ENCODE measurements around the gene SHISA2.

SHISA2 gene

GRCh38 chr13:26047040-26047439 lies 4.8 kb downstream of the SHISA2 start:
- no peak for DNase-seq

- no peak for DNase-seq
These were observed 5.2 kb downstream of the SHISA2 start for GRCh38 chr13:26046639-26047038.

- DNase-seq: no peak
These were observed 6.7 kb downstream of the SHISA2 start for GRCh38 chr13:26045142-26045541.

DNA sequence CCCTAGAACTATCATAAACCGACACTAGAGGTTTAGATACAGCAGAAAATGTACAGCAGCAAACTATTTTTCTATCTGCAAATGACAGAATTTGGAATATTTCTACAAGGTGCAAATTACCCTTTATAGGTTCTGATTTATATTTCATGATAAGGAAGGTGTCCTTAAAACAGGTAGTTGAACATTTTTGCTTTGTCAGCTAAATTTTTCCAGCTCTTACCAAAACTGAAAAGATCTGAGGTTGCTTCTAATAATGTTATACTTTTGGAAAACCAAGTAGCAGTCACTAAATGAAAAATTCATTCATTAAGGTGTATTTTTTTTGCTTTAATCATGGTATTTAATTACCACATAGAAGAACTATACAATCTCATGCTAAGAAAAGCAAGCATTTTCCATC lies 9.0 kb downstream of the SHISA2 start:
- peak; percentile 8 for DNase-seq

GRCh38 chr13:26041444-26041843 lies 10.4 kb downstream of the SHISA2 start:
- DNase-seq: no peak

GRCh38 chr13:26038931-26039475 lies 12.8 kb downstream of the SHISA2 start:
- DNase-seq: no peak

DNA sequence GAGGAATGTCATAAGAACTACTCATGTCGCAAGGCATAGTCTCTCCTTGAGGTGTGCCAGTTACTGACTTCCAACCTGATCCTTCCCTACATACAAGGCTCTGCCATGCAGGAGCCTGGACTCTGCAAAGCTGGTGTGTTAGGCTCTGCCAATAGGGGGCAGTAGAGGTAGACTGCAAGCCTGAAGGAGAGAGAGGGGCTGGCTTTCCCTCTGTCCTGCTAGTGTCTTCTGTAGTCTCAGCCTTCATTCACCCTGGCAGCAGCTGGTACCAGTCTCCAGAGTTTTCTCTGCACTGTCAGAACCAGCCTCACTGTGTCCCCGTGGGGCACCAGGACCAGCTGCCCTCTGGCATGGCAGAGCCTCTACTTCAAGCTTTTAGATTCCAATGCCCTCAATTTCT lies 14.5 kb downstream of the SHISA2 start:
- no peak for DNase-seq

DNA sequence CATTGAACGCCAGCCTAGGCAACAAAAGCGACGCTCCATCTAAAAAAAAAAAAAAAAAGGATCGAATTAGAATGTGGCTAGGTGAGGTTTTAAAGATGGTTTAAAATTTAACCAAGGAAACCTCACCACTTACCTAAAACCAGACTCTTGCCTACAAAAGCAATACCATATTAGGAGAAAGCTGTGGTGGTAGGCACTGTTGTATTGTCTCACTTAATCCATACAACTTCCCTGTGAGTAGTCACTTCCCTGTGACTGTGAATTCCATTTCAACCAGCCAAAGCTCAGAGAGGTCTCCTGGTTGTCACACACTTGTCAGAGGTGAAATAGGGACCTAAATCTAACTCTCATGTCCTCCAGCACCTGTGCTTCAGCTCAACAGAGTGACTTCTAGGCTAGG lies 15.4 kb downstream of the SHISA2 start:
- DNase-seq: no peak

GRCh38 chr13:26034018-26034417 lies 17.8 kb downstream of the SHISA2 start:
- DNase-seq: no peak

GRCh38 chr13:26030331-26030730 lies 21.5 kb downstream of the SHISA2 start:
- DNase-seq: no peak

GRCh38 chr13:26029581-26030136 lies 22.2 kb downstream of the SHISA2 start:
- DNase-seq: no peak

DNA sequence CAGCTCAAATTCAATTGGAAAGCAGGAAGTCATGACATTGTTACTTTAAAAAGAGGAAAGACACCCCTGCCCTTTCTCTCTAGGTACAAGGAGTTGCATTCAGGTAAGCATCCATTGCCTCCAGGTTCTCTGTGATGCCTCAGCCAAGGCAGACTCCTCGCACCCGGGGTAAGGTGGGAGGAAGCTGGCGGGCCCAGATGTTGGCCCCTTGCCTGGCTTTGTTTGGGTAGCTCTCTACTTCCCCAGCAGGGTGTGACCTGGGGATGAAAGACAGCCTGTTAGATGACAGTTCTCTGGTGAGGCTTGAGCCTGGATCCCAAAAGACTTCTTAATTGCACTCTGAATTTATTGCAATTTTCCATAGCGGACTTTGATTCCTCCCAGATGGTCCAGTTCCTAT lies 25.6 kb downstream of the SHISA2 start:
- DNase-seq: no peak

DNA sequence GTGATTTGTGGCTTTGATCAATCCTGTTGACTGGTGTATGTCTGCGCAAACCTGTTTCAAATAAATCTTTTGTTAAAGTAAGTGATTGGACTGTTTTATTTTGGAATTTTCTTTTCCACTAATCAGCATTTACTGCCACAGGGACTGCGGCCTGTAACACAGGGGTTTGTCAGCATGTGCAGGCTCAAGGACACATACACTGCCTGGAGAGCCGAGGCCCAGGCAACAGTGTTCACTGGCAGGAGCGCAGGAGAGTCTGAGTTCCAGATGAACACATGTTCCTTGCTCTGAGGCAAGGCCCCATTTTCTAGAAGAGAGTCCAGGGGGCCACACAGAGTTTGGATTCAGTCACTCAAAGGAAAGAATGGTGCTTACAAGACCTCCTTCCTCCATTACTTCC lies 26.0 kb downstream of the SHISA2 start:
- DNase-seq: no peak

- no peak for DNase-seq
These were observed 26.6 kb downstream of the SHISA2 start for GRCh38 chr13:26025196-26025595.

DNA sequence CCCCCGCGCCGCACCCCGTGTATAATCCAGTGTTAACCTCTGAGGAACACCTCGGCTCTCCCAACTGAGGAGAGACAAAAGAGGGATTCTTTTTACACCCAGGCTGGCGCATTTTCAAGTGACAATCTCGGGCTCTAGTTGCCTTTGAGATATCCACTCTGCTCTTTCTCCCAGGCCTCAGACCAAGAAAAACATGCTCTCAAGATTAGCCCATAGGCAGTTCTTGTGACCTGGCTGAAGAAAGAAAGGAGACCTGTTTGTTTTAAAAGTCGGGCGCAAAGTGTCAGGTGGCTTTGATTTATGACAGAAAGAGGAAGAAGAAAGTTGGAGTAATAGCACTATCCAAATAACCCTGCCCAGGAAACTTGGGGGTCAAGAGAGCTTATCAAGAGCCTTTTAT lies 27.3 kb downstream of the SHISA2 start:
- peak; percentile 59 for DNase-seq

DNA sequence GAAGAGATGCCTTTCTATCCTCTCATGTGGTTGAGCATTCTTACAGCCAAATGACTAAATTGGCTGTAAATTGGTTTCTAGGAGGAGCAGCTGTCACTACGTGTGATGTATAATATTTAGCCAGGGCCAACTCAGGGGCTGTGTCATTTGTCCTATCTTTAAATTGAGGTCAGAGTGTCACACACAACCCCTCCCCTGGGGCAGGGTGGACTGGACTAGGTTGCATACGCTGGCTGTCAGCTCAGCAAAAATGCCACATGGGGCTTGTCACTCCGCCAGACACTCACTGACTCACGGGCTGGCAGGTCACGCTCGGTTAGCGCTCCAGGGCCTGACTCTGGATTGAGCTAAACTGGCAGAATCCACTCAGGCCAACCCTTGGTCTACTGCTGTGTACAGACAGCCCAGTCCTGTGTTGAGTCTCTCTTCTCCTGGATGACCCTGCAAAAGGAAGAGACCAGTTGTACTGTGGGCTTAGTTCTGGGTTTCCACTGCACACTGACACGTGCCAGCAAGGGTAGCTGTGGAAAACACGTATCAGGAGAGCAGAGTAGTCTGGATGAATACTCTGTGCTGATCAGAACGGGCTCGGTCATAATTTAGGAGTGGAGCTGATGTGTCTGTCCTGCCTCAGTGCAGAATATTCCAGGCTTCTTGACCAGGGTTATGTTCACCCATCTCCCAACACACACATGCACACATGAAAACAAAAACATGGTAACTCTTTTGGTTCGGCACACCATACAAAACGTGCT lies 29.1 kb downstream of the SHISA2 start:
- DNase-seq: peak; percentile 86

DNA sequence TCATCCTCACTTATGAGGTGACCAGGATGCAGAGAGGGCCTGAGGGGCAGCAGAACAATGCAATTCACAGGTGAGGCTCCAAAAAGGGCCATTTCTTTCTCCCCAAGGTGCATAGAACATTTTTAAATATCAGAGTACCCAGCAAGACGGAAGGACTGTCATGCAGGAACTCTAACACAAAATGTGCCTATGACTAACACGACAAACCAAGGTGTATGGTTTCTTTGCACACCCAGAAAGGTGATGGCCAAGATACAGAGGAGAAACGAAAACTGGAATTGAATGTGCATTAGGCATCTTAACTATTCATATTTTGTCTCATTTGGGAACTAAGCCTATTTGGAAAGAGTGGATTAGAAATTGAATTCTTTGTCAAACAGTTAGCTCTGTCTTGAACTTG lies 29.9 kb downstream of the SHISA2 start:
- no peak for DNase-seq

DNA sequence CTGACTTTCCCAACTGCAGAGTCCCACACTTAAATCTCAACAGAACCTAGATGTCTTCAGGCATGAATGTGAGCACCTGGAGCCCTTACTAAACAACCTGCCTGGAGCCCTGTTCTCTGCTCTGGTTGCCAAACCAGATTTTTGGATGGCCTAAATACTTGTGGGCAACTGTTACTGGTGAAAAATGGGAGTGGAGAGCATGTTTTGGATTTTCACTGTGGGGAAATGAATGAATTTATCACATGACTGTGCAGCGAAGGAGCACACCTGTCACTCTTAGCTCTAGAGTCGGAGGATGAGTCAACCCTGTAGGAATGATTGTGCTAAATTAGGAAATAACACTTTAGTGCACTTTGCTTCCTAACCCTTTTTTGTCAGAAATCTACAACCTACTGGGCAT lies 30.3 kb downstream of the SHISA2 start:
- peak; percentile 28 for DNase-seq

DNA sequence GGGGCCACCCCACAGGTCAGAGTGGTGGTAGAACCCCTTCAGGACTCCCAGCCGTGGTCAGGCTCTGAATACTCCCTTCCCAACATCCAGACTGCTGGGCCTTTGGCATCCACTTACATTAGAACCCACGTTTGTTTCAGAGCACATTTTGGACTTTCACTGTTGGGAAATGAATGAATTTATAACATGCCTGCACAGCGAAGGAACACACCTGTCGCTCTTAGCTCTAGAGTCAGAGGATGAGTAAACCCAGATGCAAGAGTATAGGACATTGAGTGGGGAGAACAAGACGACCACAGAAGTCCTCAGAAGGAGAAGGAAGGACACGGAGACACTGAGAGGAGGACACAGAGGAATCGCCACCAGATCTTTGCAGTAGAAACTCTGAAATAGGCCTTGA lies 30.9 kb downstream of the SHISA2 start:
- no peak for DNase-seq

- peak; percentile 97 for DNase-seq
These were observed 31.6 kb downstream of the SHISA2 start for GRCh38 chr13:26019881-26020870.

- DNase-seq: peak; percentile 52
These were observed 32.6 kb downstream of the SHISA2 start for GRCh38 chr13:26019251-26019650.

- DNase-seq: peak; percentile 29
These were observed 33.7 kb downstream of the SHISA2 start for GRCh38 chr13:26017932-26018665.

All from kidney glomerular epithelial cell (primary cell).